HG02678 (cell line): Measurements from ENCODE around the gene WNT9A.
A peak's percentile ranks its signal among the peaks of the same experiment; 100 is the strongest.
"Not testable (repeated sequence)": the region's sequence is repeated elsewhere in the genome, so short reads cannot be mapped to it uniquely, and the experiment has no call there.

Experiments
- ATAC-seq: cut with Tn5 transposase; IDR thresholded peaks from one replicate; pipeline ENCODE4 v1.9.1; 2021; ENCODE audit warnings: mild to moderate bottlenecking, moderate library complexity; ENCODE audit not compliant: unreplicated experiment

The WNT9A gene, protein sequence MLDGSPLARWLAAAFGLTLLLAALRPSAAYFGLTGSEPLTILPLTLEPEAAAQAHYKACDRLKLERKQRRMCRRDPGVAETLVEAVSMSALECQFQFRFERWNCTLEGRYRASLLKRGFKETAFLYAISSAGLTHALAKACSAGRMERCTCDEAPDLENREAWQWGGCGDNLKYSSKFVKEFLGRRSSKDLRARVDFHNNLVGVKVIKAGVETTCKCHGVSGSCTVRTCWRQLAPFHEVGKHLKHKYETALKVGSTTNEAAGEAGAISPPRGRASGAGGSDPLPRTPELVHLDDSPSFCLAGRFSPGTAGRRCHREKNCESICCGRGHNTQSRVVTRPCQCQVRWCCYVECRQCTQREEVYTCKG

DNA sequence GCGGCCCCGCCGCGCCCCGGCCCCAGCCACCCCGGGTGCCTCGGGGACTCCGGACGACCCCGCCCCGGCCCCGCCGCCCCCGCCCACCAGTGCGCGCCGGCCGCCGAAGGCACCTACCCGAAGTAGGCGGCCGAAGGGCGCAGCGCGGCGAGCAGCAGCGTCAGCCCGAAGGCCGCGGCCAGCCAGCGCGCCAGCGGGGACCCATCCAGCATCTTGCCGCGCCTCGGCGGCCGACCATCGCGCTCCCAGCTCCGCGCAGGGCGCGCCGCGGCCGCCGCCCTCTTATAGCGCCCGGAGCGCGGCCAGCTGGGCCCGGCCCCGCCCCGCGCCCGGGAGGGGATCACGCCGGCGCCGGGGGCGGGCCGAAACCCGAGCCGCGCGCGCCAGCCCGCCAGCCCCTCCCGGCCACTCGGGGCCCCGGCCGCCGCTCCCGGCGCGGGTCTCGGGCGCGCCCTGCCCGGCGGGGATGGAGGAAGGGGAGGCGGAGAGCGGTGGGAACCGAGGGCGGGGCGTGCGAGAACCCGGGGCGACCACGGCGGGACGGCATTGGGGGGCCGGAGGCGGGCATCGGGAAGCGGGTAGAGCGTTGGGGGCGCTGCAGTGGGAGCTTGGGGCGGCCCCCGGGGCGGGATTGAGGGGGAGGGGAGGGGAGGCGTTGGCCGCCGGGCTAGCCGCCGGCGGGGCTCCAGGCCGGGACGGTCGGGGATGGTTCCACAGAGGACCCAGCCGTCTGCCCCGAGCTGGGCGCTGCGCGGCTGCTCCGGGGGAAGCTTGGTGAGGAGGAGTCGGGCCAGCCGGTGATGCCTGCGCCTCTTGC, at the start of gene WNT9A:
TSS of gene WNT9A (minus strand) at position 257 of the 817 bp plus-strand sequence. CDS start at position 212, 45 bp downstream.
- peak; percentile 40 for ATAC-seq

DNA sequence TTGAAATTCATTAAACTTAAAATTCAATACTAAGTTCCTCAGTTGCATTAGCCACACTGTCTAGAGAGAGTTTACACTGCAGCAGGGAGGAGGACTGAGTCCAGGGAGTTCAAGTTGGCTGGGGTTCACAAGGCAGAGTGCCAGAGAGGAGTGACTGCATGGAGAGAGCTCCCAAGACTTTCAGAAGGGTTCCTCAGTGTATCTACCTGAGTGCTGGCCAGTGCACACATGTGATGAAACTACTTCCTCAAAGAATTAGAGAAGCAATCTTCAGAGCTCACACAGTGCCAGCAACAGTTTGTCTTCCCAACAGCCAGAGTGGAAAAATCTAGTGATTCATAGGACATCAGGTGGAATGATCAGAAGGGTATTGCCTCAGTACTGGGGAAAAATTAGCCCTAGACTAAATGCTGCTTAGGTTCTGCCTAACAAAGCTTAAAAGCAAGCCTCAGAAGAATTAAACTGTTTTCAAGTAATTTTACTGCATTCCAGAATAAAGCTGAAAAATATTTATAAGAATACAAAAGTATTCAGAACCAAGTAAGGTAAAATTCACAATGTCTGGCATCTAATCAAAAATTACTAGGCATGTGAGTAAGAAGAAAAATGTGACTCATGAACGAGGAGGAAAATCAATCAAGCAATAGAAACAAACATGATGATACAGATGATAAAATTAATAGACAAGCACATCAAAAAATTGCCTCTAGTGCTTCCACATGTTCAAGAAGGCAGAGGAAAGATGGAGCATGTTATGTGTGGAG, 48.6 kb upstream of the WNT9A start:
- no peak for ATAC-seq

DNA sequence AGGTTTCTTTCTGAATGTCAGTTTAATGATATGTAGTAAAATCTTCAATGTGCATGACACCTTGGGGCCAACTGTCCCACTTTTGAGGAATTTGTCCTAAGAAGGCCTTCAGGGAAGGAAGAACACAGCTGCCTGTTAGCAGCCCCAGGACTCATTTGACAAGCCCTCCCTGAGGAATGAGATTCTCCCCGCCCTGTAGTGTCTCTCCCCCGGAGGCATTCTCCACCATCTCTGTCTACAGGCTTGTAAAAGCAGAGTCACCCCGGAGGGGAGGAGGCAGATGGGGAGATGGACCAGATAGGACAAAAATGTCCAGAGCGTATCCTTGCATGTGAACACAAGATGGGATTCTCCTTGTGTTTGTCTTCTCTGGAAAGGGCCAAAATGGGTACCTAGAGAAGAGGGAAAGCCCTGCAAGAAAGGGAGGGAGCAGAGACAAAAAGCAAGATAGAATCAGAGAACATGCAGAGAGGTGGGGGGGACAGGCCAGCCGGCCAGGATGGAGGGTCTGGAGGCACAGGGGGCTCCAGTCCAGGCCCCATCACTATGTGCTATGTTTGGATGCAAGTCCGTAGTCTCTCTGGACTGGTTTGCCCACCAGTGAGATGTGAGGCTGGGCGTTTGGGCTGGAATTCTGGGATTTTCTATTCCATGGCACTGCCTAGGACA, 47.0 kb upstream of the WNT9A start:
- ATAC-seq = no peak

DNA sequence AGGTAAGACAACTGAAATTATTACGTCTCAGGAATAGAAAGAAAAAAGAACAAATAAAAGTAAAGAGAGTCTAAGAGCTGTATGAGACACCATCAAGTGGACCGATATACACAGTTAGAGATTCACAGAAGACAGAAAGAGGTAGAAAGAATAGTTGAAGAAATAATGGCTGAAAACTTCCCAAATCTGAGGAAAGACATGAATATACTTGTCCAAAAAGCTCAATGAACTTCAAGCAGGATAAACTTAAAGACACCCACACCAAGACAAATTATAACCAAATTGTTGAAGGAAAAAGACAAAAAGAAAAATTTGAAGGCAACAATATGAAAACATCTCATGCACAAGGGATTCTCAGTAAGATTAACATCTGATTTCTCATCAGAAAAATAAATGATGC, 39.4 kb upstream of the WNT9A start:
- ATAC-seq = no peak

DNA sequence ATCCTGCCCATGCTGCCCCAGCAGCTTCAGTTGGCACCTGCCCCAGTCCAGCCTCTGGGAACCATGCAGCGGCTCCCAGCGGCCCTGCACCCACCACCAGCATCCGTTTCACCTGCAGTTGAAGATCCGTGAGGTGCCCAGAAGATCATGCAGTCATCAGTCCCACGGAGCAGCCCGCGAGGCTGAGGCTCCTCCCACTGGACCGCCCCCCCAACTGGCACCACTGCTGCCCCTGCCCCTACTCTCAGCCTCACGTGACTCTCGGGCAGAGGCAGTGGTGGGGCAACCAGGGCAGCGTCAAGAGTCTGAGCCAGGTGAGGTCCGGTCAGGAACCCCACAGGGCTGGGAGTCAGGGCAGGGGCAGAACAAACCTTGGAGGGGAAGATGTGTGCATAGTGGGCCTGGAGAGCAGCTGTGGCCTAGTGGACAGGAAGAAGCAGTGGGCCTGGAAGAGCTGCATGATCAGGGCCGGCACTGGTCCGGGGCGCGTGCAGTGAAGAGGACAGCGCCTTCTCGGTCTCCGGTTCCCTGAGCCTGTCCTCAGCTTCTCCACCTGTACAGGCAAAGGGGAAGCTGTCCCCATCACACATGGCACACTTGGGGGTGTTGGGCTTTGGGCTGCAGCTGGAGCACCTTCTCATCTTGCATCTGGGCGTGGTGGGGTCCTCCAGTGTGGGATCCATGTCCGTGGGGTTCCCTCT, 28.0 kb upstream of the WNT9A start:
- ATAC-seq = not testable (repeated sequence)

DNA sequence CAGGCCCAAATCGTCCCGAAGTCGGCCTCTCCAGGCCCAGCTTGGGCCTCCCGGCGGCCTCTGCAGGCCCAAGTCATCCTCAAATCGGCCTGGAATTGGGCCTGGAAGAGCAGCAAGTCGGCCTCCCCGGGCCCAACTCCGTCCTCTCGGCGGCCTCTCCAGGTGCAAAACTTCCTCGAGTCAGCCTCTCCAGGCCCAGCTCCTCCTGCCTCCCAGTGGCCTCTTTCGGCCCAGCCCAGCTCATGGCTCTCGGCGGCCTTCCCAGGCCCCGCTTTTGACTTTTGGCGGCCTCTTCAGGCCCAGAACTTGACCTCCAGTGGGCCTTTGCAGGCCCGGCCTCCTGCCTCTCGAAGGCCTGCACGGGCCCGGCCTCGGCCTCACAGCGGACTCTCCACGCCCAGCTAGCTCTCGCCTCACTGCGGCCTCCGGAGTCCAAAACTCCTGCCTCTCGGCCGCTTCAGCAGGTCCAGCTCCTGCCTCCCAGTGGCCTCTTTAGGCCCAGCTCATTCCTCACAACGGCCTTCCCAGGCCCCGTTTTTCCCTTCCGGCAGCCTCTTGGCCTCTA, 26.1 kb upstream of the WNT9A start:
- ATAC-seq = not testable (repeated sequence)

DNA sequence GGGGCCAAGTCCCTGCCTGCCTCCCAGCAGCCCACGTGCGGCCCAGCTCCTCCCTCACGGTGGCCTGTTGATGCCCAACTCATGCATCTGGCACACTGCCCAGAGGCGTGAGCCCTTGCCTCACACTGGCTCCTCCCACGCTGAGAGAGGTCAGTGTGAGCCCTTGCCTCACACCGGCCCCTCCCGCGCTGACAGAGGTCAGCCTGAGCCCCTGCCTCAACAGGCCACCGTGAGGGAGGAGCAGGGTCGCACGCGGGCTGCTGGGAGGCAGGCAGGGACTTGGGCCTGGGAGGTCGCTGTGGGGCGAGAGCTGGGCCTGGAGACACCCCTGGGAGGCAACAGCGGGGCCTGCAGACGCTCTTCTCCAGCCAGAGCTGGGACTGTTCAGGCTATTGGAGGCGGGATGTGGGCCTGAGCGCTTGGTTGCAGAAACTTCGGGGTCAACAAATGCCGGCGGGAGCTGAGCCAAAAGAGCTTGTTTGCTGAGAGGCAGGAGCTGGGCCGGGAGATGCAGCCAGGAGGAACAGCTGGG, 25.2 kb upstream of the WNT9A start:
- ATAC-seq = not testable (repeated sequence)

DNA sequence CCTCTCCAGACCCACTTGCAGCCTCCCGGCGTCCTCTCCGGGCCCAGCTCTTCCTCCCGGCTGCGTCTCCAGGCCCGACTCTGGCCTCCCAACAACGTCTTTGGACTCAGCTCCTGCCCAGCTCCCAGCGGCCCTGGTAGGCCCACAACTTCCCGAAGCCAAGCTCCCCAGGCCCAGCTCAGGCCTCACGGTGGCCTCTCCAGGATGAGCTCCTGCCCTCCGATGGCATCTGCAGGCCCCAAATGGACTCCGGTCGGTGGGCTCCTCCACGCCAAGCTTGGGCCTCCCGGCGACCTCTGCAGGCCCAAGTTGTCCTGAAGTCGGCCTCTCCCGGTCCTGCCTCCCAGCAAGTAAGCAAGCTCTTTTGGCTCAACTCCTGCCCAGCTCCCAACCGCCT, 24.5 kb upstream of the WNT9A start:
- not testable (repeated sequence) for ATAC-seq

DNA sequence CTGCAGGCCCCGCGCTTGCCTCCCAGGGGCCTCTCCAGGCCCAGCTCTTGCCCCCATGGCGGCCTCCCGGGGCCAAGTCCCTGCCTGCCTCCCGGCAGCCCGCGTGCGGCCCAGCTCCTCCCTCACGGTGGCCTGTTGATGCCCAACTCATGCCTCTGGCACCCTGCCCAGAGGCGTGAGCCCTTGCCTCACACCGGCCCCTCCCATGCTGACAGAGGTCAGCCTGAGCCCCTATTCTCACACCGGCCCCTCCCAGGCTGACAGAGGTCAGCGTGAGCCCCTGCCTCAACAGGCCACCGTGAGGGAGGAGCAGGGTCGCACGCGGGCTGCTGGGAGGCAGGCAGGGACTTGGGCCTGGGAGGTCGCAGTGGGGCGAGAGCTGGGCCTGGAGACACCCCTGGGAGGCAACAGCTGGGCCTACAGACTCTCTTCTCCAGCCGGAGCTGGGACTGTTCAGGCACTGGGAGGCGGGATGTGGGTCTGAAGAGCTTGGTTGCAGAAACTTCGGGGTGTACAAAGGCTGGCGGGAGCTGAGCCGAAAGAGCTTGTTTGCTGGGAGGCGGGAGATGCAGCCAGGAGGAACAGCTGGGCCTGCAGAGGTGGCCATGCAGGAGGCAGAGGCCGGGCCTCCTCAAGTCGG, 24.0 kb upstream of the WNT9A start:
- not testable (repeated sequence) for ATAC-seq

DNA sequence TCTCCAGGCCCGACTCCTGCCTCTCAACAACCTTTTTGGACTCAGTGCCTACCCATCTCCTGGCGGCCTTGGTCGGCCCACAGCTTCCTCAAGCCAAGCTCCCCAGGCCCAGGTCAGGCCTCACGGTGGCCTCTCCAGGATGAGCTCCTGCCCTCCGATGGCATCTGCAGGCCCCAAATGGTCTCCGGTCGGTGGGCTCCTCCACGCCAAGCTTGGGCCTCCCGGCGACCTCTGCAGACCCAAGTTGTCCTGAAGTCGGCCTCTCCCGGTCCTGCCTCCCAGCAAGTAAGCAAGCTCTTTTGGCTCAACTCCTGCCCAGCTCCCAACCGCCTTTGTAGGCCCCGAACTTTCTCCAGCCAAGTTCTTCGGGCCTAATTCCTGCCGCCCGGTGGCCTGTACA, 23.5 kb upstream of the WNT9A start:
- not testable (repeated sequence) for ATAC-seq

DNA sequence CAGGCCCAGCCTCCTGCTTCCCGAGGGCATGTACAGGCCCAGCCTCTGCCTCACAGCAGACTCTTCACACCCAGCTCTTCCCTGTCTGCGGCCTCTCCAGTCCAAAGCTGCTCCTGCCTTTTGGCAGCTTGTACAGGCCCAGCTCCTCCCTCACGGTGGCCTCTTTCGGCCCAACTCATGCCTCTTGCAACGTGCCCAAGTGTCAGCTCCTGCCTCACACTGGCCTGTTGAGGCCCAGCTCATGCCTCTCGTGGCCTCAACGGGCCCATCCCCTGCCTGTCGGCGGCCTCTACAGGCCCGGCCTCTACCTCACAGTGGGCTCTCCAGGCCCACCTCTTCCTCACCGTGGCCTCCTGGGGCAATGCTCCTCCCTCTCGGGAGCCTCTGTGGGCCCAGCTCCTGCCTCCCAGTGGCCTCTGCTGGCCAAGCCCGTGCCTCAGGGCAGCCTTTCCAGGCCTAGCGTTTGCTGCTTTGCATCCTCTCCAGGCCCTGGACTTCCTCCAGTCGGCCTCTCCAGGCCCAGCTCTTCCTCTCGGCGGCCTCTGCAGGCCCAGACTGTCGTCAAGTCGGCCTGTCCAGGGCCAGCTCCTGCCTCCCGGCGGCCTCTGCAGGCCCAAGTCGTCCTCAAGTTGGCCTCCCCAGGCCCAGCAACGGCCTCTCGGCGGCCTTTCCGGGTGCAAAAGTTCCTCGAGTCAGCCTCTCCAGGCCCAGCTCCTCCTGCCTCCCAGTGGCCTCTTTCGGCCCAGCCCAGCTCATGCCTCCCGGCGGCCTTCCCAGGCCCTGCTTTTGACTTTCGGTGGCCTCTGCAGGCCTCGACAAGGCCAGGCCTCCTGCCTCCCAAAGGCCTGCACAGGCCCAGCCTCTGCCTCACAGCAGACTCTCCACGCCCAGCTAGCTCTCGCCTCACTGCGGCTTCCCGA, 22.6 kb upstream of the WNT9A start:
- ATAC-seq = not testable (repeated sequence)

DNA sequence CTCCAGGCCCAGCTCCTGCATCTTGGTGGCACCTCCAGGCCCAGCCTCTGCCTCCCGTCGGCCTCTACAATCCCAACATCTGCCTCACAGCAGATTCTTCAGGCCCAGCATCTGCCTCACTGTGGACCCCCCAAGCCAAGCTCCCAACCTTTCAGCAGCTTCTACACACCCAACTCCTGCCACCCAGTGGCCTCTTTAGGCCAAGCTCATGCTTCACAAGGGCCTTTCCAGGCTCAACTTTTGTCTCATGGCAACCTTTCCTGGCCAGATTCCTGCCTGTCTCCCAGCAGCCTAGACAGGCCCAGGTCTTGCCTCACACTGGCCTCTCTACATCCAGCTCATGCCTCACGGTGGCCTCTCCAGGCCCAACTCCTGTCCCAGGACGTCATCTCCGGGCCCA, 20.1 kb upstream of the WNT9A start:
- ATAC-seq = not testable (repeated sequence)

DNA sequence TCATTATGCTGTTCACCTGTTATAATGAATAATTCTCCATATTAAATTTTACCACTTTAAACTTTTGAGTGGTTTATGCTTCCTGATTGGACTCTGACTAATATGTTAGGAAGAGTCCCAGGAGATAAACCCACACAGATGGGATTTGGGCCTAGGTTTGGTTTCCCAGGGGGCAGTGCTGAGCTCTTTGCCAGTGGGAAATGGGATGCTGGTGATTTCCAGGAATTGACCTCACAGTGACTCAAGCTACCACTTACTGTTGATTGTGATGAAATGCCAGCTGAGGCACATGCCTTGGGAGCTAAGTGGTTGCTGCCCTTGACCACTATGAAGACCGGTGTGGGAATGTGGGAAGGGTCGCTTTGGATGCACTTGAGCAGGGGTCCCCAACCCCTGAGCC, 19.0 kb upstream of the WNT9A start:
- ATAC-seq = not testable (repeated sequence)

DNA sequence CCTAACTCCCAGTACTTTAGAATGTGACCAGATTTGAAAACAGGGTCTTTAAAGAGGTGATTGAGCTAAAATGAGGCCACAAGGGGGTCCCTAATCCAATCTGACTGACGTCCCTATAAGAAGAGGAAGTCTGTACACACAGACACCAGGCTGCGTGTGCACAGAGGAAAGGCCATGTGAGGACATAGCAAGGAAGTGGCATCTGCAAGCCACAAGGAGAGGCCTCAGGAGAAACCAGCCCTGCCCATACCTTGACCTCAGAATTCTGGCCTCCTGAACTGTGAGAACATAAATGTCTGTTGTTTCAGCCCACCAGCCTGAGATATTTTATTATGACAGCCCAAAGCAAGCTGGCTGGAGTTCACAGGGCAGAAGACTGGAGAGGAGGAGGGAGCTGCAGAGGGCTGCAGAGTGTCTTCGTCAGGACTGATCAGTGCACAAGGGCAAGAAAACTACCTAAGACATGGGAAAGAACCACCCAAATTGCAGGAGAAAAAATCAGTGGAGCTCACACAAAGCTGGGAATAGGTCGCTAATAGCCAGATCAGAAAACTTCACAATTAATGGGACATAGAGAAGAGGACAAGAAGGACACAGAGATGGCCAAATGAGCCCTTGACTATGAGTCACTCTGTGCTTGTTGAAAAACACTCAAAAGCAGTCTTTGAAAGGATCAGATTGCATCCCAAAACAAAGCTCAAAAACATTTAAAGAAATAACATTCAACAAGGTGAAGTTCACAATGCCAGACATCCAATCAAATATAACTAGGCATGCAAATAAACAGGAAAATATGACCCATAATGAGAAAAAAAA, 14.1 kb upstream of the WNT9A start:
- no peak for ATAC-seq

DNA sequence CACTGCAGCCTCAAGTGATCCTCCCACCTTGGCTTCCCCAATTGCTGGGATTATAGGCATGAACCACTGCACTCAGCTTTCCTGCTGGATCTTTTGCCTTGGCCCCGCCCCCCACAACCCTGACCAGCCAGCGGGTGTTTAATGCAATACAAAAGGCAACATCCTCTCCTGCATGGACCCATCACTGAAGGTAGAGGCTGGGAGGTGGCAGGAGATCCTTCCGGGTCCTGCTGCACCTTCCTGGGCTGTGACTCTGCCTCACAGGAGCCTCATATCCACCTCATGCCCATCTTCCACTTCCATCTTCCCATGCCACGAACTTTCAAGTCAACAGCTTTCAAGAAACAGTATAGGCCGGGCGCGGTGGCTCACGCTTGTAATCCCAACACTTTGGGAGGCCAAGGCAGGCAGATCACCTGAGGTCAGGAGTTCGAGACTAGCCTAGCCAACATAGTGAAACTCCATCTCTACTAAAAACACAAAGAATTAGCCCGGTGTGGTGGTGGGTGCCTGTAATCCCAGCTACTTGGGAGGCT, 11.7 kb upstream of the WNT9A start:
- ATAC-seq = no peak

DNA sequence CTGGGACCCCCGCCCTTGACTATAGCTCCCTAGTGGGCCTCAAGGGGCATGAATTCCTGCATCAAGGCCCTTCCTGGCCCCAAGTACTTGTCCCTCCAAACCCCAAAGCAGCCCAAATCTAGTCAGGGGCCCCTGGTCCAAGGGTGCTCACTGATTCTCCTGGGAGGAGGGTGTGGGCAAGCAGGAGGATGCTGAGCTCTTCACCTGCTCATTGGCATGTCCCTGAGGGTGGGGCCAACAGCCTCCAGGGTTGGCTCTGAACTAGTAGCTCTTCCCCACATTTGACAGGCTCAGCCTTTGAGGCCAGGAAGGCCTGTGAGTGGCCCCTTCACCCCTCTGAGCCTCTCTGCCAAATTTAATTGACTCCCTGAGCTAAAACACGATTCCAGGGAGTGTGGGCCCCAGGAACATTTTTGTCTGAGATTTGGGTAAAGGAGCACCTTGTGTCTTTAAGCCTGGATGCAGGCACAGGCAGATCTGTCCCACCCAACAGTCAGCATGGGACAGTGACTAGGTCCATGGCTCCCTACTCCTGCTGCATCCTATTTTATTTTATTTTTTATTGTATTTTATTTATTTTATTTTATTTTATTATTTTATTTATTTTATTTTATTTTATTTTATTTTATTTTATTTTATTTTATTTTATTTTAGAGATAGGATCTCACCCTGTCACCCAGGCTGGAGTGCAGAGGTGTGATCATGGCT, 11.0 kb upstream of the WNT9A start:
- no peak for ATAC-seq
